GM19438 (cell line): ENCODE data around the gene ACOX2.

ENCODE experiments used
- ATAC-seq: cut with Tn5 transposase; IDR thresholded peaks from one replicate; pipeline ENCODE4 v1.9.1; 2021; ENCODE audit warnings: low read depth; ENCODE audit not compliant: unreplicated experiment

The ACOX2 gene

GRCh38 chr3:58567251-58567515, 30.2 kb upstream of the ACOX2 start:
- ATAC-seq, result no peak

DNA sequence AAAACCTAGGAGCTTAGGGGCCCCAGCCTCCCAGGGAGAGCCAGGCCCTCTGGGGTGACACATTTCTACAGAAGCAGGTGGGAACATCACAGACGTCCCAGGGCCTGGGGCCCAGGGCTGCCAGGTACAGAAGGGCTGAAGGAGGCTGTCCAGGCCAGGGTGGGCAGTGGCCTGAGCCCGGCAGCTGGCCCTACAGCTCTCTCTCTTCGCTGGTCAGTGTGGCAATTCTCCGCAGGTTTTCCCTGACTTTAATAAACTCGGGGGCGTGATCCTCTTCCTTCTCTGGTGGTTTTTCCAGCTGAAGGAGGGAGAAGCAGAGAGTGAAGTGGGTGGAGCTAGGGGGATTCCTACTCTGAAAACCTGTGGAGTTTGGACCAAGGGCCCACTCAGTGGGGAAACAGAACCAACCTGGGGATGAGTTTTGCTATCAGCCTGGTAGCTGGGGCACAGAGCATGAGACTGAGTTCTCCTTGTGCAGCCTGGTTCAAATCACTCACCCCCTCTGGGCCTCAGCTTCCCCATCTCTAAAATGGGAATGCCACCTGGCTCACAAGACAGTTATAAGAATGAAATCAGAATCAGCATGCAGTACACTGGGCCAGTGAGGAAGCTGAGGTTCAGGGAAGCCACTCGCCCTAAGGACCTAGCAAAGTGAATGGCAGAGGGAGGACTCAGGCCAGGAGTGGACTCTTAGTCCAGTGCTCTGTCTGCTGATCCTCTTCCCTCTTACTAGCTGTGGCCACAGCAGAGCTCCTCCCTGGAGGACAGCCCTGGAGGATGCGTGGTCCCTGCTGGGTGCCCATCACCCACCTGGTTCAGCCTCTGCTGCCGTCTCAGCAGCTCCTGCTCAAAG, 29.6 kb upstream of the ACOX2 start:
- no peak for ATAC-seq

DNA sequence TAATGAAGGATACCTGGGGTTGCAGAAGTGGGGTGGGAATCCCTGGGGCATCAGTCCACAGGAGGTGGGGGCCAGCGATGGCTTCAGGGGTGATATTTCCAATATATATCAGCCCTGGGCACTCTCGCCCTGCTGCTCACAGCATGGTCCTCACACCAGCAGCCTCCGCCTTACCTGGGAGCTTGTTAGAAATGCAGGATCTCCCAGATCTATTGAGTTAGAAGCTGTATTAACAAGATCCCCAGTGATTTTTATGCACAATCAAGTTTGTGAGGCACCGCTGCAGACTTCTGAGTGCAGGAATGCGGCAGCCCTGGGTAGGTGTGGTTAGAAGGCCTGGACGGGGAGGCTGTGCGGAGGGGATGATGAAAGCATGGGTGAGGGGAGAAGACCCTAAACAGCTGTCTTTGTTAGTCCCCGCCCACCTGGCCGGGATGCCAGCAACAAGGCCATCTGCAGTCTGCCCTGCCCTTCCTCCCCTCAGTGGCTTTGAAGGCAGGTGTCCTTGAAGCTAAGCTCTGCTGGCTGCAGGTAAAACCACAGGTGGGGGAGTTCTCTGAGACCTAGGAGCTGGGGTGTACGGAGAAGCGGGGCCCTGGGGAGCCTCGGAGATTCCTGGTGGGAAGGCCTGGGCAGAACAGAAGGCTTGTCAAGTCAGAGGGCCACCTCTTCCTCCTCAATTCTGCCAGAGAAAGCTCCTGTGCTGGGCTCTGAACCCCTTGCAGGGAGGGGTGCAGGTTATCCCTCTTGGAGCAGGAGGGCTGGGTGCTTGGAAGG, 28.8 kb upstream of the ACOX2 start:
- no peak for ATAC-seq

GRCh38 chr3:58564456-58565160, 27.6 kb upstream of the ACOX2 start:
- no peak for ATAC-seq

GRCh38 chr3:58564054-58564453, 27.1 kb upstream of the ACOX2 start:
- ATAC-seq, result no peak

DNA sequence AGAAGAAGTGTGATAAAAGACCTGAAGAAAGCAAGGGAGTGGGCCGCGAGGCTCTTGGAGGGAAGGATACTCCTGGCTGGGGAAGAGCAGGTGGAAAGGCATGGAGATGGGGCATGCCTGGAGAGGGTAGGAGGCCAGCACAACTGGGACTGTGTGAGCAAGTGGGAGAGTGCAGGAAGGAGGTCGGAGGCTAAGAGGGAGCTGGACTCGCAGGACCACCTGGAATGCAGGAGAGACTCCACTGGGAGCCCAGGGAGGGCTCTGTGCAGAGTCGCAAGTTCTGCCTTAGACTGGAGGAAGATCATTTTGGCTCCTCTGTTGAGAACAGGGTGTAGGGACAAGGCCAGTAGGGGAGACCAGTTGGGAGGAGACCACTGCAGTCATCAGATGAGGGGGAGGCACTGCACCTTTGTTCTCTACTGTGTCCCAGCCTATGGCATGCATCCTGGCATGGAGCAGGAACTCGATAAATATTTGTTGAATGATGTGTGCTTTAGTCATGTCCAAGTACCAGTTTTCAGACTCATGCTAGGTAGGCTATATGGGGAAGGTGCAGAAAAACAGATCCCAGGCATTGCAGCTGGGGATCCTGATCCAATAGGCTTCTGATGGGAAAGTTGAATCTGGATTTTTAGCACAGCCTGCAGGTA, 26.5 kb upstream of the ACOX2 start:
- no peak for ATAC-seq

GRCh38 chr3:58562498-58562897, 25.5 kb upstream of the ACOX2 start:
- ATAC-seq, result no peak

DNA sequence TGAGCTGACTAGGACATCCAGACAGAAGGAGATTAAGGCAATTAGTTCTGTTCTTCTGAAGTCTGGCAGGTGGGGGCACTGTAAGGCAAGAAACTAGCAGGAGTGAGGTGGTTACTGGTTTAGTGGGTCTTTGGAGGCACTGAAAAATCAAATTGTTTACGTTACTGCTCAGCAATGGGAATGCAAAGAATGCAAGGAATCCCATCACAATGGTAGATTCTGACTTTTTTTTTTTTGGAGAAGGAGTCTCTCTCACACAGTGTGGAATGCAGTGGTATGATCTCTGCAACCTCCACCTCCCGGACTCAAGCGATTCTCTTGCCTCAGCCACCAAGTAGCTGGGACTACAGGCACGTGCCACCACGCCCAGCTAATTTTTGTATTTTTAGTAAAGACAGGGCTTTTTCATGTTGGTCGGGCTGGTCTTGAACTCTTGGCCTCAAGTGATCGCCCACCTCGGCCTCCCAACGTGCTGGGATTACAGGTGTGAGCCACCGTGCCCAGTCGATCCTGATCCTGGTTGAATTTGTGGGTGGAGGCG, 23.9 kb upstream of the ACOX2 start:
- no peak for ATAC-seq

- no peak for ATAC-seq
Measured at GRCh38 chr3:58559586-58559985, 22.6 kb upstream of the ACOX2 start.

DNA sequence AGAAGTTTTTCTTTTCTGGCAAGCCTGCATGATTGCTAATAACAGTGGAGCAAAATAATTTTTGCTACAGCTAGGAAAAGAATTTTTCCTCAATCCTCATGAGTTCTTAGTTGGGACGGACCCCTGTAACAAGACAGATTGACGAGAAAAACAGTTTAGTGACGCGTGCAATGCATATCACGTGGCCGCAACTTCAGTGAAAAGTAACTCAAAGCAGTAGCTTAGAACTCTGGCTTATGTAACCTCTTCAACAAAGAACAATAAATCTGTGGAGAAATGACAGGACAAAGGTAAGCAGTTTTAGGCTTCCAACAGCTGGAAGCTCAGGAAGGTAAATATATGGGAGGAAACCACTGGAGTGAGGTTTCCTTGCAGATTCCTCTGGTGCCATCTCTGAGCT, 20.5 kb upstream of the ACOX2 start:
- no peak for ATAC-seq

DNA sequence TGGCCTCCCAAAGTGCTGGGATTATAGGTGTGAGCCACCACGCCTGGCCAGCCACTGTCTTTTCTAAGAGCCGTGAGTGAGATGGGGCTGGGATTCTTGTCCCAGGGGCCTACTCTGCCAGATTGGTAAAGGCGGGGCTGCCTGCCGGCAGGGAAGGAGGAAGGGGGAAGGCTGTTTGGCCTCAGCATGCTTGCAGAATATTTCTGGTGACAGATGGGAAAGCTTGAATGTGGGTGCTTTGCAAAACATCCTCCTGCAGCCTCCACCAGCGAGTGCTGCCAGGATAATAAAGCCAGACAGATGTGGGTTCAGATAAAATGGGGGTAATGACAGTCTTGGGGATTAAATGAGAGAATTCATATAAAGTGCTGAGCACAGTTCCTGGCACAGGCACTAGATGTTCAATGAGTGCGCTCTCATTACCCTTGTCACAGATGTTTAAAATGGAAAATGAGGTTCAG, 19.8 kb upstream of the ACOX2 start:
- ATAC-seq, result no peak

GRCh38 chr3:58556001-58556400, 19.0 kb upstream of the ACOX2 start:
- ATAC-seq, result no peak

- ATAC-seq, result no peak
Measured at GRCh38 chr3:58555203-58555602, 18.2 kb upstream of the ACOX2 start.

GRCh38 chr3:58553003-58553402, 16.0 kb upstream of the ACOX2 start:
- no peak for ATAC-seq

DNA sequence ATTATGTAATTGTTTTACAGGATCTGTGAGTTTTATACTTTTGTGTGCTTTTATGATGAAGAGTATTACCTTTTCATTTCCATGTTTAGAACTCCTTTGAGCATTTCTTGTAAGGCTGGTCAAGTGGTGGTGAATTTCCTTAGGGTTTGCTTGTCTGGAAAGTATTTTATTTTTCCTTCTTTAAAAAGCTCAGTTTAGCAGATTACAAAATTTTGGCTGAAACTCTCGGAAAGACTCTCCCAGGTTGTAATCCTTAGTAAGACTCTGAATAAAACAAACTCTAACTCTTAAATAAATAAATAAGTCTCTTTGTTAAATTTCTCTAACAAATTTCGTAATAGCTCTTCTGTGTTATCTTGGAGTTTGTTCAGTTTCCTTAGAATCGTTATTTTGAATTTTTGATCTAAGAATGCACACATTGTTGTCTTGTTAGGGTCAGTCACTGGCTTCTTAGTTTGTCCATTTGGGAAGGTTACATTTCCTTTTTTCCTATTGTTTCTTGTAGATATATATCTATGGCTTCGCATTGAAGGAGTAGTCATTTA, 14.7 kb upstream of the ACOX2 start:
- no peak for ATAC-seq

GRCh38 chr3:58544541-58544940, 7.6 kb upstream of the ACOX2 start:
- ATAC-seq, result no peak

- ATAC-seq, result no peak
Measured at GRCh38 chr3:58540176-58540858, 3.3 kb upstream of the ACOX2 start.

GRCh38 chr3:58539626-58540025, 2.6 kb upstream of the ACOX2 start:
- no peak for ATAC-seq

GRCh38 chr3:58537412-58538301, 667 bp upstream of the ACOX2 start:
- no peak for ATAC-seq
